GM23338 (cell line): ENCODE results near the gene C9orf85. TPM values are rescaled to one million over a fixed set of nuclear protein-coding genes. Genes with fewer than 3 reads are reported as not detected.

Source experiments
- ATAC-seq: fragments of 200-7000 bp; cut with Tn5 transposase; 3 replicates; pipeline ENCODE4 v1.9.1; 2020
- DNase-seq: peaks from one replicate; pipeline ENCODE4 v3.0.0-alpha.2; 2015; ENCODE audit warnings: low spot score
- H2AFZ ChIP-seq: fragments of 200-600 bp; sonication (generic); 2 replicates; pipeline ENCODE4 v1.8.0; 2016; ENCODE audit warnings: antibody characterized with exemption, mild to moderate bottlenecking, moderate library complexity
- H3F3A ChIP-seq: fragments of 200-600 bp; sonication (generic); replicated peaks from 2 replicates; pipeline ENCODE4 v1.8.0; 2017; ENCODE audit warnings: antibody characterized with exemption, mixed run types, low read depth
- H3K27ac ChIP-seq: fragments of 200-600 bp; sonication (generic); 2 replicates; pipeline ENCODE4 v1.6.1; 2016; ENCODE audit warnings: low read depth
- H3K27me3 ChIP-seq: fragments of 200-600 bp; sonication (generic); 2 replicates; pipeline ENCODE4 v1.8.0; 2016; ENCODE audit warnings: mild to moderate bottlenecking, mixed run types, moderate library complexity; ENCODE audit not compliant: insufficient read depth
- H3K36me3 ChIP-seq: fragments of 200-600 bp; sonication (generic); 2 replicates; pipeline ENCODE4 v1.8.0; 2016; ENCODE audit warnings: mild to moderate bottlenecking; ENCODE audit not compliant: insufficient read depth
- H3K4me1 ChIP-seq: fragments of 200-600 bp; sonication (generic); 2 replicates; pipeline ENCODE4 v1.8.0; 2016; ENCODE audit warnings: mild to moderate bottlenecking, moderate library complexity; ENCODE audit not compliant: insufficient read depth
- H3K4me2 ChIP-seq: fragments of 200-600 bp; sonication (generic); 2 replicates; pipeline ENCODE4 v1.7.1; 2017; ENCODE audit warnings: mixed run types
- H3K4me3 ChIP-seq: fragments of 200-600 bp; sonication (generic); 2 replicates; pipeline ENCODE4 v1.6.1; 2016; ENCODE audit warnings: mixed run types
- H3K79me2 ChIP-seq: fragments of 200-600 bp; sonication (generic); replicated peaks from 2 replicates; pipeline ENCODE4 v1.8.0; 2017; ENCODE audit warnings: mild to moderate bottlenecking; ENCODE audit not compliant: insufficient read depth
- H3K9me2 ChIP-seq: fragments of 200-600 bp; sonication (generic); 2 replicates; pipeline ENCODE4 v1.8.0; 2017; ENCODE audit not compliant: insufficient read depth
- H4K20me1 ChIP-seq: fragments of 200-600 bp; sonication (generic); replicated peaks from 2 replicates; pipeline ENCODE4 v1.8.0; 2017; ENCODE audit warnings: mild to moderate bottlenecking; ENCODE audit not compliant: insufficient read depth
- H3K27ac Mint-ChIP-seq: 2 replicates; pipeline ENCODE4 v1.8.0; 2020; ENCODE audit warnings: inconsistent platforms, mild to moderate bottlenecking, moderate library complexity, mixed read lengths
- H3K27me3 Mint-ChIP-seq: 3 replicates; pipeline ENCODE4 v1.8.0; 2022; ENCODE audit warnings: low read depth, mild to moderate bottlenecking, moderate library complexity, mixed read lengths, inconsistent platforms; ENCODE audit not compliant: insufficient read depth, poor library complexity
- H3K36me3 Mint-ChIP-seq: 3 replicates; pipeline ENCODE4 v1.8.0; 2021; ENCODE audit warnings: low read depth, mild to moderate bottlenecking, inconsistent platforms, moderate library complexity, mixed read lengths
- H3K4me1 Mint-ChIP-seq: 3 replicates; pipeline ENCODE4 v1.8.0; 2020; ENCODE audit warnings: mild to moderate bottlenecking, inconsistent platforms, mixed read lengths
- H3K4me3 Mint-ChIP-seq: 3 replicates; pipeline ENCODE4 v1.8.0; 2021; ENCODE audit warnings: moderate library complexity, mild to moderate bottlenecking, inconsistent platforms, mixed read lengths
- H3K9me3 Mint-ChIP-seq: 3 replicates; pipeline ENCODE4 v1.8.0; 2020; ENCODE audit warnings: moderate library complexity, mild to moderate bottlenecking, inconsistent platforms, mixed read lengths
- EZH2 ChIP-seq: fragments of 200-600 bp; sonication (generic); IDR thresholded peaks from one replicate; pipeline ENCODE4 v1.8.0; 2017; ENCODE audit warnings: antibody characterized with exemption, mild to moderate bottlenecking, low read depth; ENCODE audit not compliant: unreplicated experiment
- EZH2phosphoT487 ChIP-seq: fragments of 200-600 bp; sonication (generic); IDR thresholded peaks from one replicate; pipeline ENCODE4 v1.8.1; 2018; ENCODE audit warnings: antibody characterized with exemption; ENCODE audit not compliant: unreplicated experiment
- JUNB ChIP-seq: IDR thresholded peaks from one replicate; pipeline ENCODE4 v1.6.1; 2016; ENCODE audit warnings: antibody characterized with exemption; ENCODE audit not compliant: unreplicated experiment
- REST ChIP-seq: IDR thresholded peaks from one replicate; pipeline ENCODE4 v1.6.1; 2018; ENCODE audit warnings: antibody characterized with exemption; ENCODE audit not compliant: unreplicated experiment
- polyA plus RNA-seq: library from polyadenylated mRNA; unstranded; fragments of >200 nt; fragmentation: Nextera tagmentation; extraction: Ambion mirVana; gene quantifications from 2 replicates; pipeline ENCODE4 v1.2.1, GENCODE V29; 2016
- small RNA-seq: library from RNA; depleted of rRNA; stranded (forward); fragments of <200 nt; gene quantifications from one replicate; pipeline ENCODE3, GENCODE V24; 2014; ENCODE audit warnings: low replicate concordance
- total RNA-seq: library from RNA; depleted of rRNA; stranded (reverse); fragments of >200 nt; shearing (Covaris generic); gene quantifications from 2 replicates; pipeline ENCODE4 v1.2.3, GENCODE V29; 2014; rRNA removed

The C9orf85 gene
- total and polyA plus RNA-seq, 2 experiments from 2014 or later = 10.3 to 20.8 TPM

GRCh38 chr9:72022841-72023240 lies 111.4 kb downstream of the C9orf85 start:
- H3K79me2 ChIP-seq = no peaks in the 10 kb centered on the region
- no peak overlapping the region for H3K27ac Mint-ChIP-seq
- H3K36me3 ChIP-seq = no peaks in the 10 kb centered on the region
- no peaks in the 10 kb centered on the region for H3K36me3 Mint-ChIP-seq
- H3K4me3 Mint-ChIP-seq = no peak overlapping the region
- H3K27me3 ChIP-seq = no peaks in the 10 kb centered on the region
- peaks cover 6% of the 10 kb centered on the region for H3K27me3 Mint-ChIP-seq
- H3K27ac ChIP-seq = no peak overlapping the region
- H3K4me2 ChIP-seq = no peak overlapping the region
- H3K4me1 ChIP-seq = no peaks in the 10 kb centered on the region; the same call in 1 of the 2 replicates
- no peak for ATAC-seq
- no peaks in the 10 kb centered on the region for H3F3A ChIP-seq
- no peaks in the 10 kb centered on the region for H3K9me2 ChIP-seq
- DNase-seq = no peak
- H3K4me1 Mint-ChIP-seq = peaks cover 6% of the 10 kb centered on the region
- no peak overlapping the region for H3K4me3 ChIP-seq
- no peak overlapping the region for H2AFZ ChIP-seq
- no peaks in the 10 kb centered on the region for H3K9me3 Mint-ChIP-seq
- TF ChIP-seq JUNB (no peak), EZH2 (no peak), REST (no peak), EZH2phosphoT487 (no peak)
- H4K20me1 ChIP-seq = no peaks in the 10 kb centered on the region

Small RNA genes lying within 50 kb of the gene (small RNA-seq; reads per million reads assigned to genes)
- gene HSPB1P1 (not detected), gene RF00019 (not detected)

Other genes starting within 250 kb of the C9orf85 start
- gene CEMIP2, start 143.1 kb upstream of the C9orf85 start, total RNA-seq = 70.4 and 76.7 TPM in 2 replicates
- 23.0 and 23.8 TPM in 2 replicates for gene CEMIP2, start 143.1 kb upstream of the C9orf85 start, polyA plus RNA-seq
- gene ABHD17B, start 446 bp upstream of the C9orf85 start, total RNA-seq = 99.3 and 112 TPM in 2 replicates
- gene ABHD17B, start 446 bp upstream of the C9orf85 start, polyA plus RNA-seq = 27.9 and 32.2 TPM in 2 replicates
- not detected in 2 replicates for gene C9orf57, start 149.0 kb downstream of the C9orf85 start, total RNA-seq
- not detected in 2 replicates for gene C9orf57, start 149.0 kb downstream of the C9orf85 start, polyA plus RNA-seq
- gene GDA, start 237.8 kb downstream of the C9orf85 start, total RNA-seq = 4.1 and 5.8 TPM in 2 replicates
- 3.2 and 4.0 TPM in 2 replicates for gene GDA, start 237.8 kb downstream of the C9orf85 start, polyA plus RNA-seq